GM18951 (cell line): ENCODE results near the gene ZMIZ1.

Experiments used
- POLR2A ChIP-seq: IDR thresholded peaks from 4 replicates; pipeline ENCODE4 v1.6.1; 2011; ENCODE audit warnings: mild to moderate bottlenecking; ENCODE audit not compliant: insufficient read length, insufficient read depth; ENCODE audit errors: extremely low read depth
- in situ Hi-C: fragments of 300-500 bp; cut with MboI; formaldehyde crosslinking; loops from one replicate; pipeline ENCODE4 v1.12.0; 2022; ENCODE audit warnings: low sequenced_read_pairs, mixed read lengths, inconsistent platforms; ENCODE audit not compliant: unreplicated experiment

The ZMIZ1 gene

DNA sequence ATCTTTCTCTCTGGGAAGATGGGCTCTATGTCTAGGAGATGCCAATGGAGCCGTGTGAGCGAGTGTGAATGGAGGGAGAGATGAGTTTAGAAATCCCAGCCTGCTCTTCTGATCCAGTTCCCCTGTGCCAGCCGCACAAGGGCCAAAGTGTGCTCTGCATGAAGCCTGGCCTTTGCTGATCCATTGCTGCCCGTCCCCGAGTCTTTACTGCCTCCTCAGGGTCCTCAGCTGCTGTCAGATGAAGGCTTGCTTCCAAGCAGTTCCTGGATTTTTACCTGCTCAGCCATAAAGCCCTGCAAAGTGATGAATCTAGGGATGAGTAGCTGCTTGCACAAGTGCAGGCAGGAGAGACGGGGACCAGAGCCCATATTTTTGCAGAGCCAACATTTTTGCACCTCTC is 115.9 kb downstream of the ZMIZ1 start:
- TF ChIP-seq POLR2A, result no peak
- in situ Hi-C loops, result loop anchor here (25.0 kb wide), 2 partner anchors 222 to 1147 kb away; partner anchors contain the start of genes POLR3A and RPS24

DNA sequence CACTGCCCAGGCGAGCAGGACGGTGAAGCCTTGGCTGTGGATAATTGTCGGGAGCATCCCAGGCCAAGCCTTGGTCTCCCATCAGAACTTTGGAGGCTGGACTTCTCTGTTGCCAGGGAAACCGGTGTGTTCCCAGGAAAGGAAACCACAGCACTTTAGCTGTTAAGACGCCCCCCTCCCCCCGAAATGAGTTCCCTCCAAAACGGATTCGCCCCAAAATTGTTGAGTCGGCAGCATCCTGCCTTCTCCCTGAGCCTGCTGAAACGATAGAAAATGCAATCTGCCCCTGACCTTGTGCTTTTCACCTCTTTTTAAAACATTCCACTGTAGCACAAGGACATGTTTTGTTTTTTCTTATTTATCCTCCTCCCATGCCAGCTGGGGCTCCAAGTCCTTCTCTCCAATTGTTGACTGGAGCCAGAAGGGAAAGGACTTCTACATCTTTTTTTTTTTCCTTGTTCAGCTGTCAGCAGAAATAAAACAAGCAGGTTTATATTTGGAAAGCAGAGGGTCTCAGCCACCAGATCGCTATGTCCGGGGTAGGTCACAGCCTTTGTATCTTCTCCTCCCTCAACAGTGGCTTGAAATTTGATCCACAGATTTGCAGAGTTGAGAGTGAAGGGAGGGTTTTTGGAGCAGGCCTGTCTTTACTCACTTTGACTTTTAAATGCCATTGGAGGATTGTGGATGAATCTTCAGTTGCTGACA is 116.5 kb downstream of the ZMIZ1 start:
- in situ Hi-C loops, result loop anchor here (25.0 kb wide), 2 partner anchors 223 to 1148 kb away; partner anchors contain the start of genes POLR3A and RPS24

DNA sequence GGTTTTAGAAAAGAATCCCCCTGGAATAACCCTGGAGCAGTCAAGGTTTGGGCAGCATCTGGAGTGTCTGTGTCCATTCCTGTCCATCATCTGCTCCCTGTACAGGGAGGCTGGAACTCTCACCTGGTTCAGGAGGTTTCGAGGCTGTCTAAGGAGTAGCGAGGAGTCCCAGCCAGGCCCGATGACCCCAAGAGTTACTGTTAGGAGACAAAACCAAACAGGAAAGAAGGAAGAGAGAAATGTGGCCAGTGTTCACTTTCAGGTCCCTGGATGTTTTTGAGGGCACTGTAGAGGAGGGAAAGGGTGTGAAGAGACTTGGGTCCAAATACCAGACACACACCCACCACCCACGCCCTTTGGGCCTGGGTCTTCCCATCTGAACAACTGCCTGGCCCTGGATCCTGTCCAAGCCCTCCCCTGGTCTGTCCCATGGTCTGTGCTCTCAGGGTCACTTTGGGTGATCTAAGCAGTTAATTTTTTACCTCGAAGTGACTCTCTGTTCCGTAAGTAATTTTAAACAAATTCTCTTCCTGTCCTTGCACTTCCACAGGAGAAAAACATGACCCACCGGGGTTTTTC is 117.1 kb downstream of the ZMIZ1 start:
- TF ChIP-seq POLR2A, result no peak
- in situ Hi-C loops, result loop anchor here (25.0 kb wide), 2 partner anchors 224 to 1149 kb away; partner anchors contain the start of genes POLR3A and RPS24

More for the DNA sequence above, 116.5 kb downstream of the ZMIZ1 start:
- TF ChIP-seq POLR2A, result no peak

DNA sequence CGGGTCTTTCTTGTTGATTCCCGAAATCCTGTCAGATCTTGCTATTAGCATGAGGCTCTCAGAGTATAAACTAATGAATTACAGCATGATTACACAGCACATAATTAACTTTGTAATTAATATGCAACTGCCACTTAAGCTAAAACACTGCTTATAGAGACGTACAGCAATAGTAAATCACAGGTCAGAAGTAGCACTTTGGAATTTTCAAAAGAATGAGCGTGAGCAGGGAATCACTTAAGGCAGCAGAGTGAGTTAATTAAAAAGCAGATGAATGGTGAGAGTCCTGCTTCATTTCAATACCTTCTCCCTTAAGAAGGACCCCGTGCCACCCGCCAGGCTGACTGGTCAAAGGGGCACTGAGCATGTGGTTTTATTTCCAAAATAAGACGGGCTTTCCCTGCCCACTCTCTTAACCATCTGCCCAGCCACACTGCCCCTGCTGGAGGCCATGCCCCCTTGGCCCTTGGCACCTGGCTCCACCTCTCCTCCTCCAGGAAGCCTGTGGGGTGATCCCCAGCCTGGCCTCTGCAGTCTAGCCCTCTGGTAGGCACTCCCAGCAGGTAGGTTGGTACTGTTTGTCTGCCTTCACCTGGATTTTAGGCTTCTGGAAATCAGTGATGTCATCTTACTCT is 117.8 kb downstream of the ZMIZ1 start:
- in situ Hi-C loops, result loop anchor here (25.0 kb wide), 2 partner anchors 224 to 1149 kb away; partner anchors contain the start of genes POLR3A and RPS24
- TF ChIP-seq POLR2A, result no peak

DNA sequence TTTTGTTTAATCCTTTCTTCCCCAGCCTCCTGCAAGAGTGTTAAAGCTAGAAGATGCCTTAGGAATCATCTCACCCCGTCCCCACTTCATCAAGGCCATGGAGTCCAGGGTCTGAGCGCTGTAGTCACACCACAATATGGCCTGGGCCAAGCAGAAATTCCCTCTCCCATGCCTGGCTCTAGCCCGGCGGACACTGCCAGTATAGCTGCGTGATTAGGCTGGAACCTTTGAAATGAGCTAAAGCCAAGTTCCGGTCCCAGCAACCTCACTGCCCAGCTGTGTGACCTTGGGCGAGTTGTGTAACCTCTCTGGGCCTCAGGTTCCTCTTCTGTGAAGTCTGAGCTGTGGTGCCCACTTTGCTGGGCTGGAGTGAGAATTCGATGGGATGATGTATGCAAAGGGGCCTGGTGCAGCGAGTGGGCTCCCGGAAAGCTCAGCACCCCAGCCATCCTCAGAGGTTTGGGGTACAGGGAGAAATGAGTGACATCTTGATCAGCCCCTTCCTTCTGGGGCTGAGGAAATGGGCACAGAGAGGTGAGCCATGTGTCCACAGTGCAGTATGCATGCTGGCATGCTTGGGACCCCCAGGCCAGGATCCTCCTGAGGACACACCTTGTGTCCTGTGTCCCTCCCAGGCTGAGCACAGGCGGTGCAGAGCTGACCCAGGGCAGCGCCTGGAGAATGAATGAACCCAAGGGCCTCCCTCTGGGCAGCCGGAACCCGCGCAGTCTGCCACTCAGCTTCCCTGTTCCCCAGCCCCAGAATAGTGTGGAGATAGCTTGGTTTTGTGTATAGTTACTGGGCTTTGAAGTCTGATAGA is 118.6 kb downstream of the ZMIZ1 start:
- in situ Hi-C loops, result loop anchor here (25.0 kb wide), 2 partner anchors 225 to 1150 kb away; partner anchors contain the start of genes POLR3A and RPS24
- TF ChIP-seq POLR2A, result no peak

DNA sequence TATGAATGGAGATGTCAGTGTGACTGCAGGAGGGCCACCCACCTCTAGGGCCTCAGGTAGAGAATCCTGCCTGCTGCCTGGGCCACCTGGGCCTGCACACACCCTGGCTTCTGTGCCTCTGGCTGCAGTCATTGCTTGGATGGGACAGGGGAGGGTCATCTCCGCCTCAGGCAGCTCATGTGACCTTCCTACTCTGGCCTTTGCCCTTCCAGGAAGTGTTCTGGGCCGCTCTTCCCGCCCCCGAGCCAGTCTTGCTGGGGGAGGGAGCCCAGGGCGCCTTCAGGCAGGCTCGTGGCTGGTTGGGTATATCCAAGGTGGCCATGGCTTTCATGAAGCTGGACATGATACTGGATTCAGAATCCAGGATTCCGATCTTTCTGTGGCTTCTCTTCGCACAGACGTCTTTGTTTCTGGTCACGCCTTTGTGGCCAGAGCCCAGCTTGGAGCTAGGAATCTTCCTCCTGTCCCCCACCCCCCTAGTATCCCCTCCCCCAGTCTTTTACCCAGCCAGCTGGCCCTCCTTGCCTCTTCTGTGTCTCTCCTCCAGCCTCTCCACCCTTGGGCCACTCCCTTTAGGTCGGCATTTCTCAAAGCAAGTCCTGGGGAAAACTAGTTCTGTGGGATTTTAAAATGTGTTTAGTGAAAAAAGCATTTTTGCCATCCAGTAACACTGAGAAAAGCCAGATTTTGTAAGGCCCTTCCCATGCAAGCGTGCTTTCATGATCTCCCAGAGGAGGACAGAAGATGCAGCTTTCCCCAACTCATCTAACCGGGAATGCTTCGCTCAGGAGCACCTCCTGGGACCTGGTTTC is 119.6 kb downstream of the ZMIZ1 start:
- in situ Hi-C loops, result loop anchor here (25.0 kb wide), 2 partner anchors 226 to 1151 kb away; partner anchors contain the start of genes POLR3A and RPS24
- TF ChIP-seq POLR2A, result no peak

DNA sequence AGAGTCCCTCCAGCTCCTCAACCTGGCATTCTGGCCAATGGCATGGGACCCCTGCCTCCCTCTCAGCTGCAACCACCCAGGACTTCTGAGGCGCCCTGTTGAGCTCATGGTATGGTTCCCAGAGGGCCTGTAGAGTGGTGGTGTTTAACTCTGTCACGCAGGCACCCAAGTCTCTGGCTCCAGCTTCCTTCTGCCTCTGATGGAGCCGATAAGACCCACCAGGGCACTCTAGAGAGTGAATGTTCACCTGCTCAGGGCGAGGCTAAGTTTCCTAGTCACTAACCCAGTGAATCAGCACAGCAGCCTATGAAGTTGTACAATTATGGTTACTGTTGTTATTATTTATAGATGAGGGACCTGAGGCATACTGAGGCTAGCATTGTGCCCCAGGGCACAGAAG is 120.4 kb downstream of the ZMIZ1 start:
- no peak for TF ChIP-seq POLR2A
- in situ Hi-C loops, result loop anchor here (25.0 kb wide), 2 partner anchors 227 to 1152 kb away; partner anchors contain the start of genes POLR3A and RPS24

DNA sequence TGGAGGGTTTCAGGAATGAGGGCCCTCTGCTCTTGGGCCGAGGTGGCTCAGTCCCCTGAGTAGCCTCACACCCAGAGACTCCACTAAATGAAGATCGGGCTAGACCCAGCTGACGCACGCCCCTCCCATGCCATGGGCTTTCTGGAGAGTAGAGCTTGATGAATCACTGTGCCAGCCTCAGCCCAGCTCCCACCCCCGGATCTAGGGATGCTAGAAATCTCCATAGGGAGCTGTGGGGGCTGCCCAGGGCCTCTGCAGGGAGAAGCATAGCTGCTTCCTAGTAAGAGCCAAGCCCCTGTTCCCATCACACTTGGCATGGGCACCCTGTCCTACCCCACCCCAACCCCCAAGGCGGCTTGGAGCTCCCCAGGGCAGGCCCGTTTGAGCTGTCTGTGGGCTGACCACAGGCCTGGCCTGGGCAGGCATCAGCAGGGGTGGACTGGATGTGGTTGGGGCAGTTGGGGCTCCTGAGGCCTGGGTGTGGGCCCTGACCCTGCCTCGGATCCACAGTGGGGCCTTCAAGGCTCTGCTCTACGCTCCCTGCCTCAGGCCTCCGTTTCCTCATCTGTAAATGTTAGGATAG is 121.2 kb downstream of the ZMIZ1 start:
- TF ChIP-seq POLR2A, result no peak
- in situ Hi-C loops, result loop anchor here (25.0 kb wide), 2 partner anchors 228 to 1153 kb away; partner anchors contain the start of genes POLR3A and RPS24

DNA sequence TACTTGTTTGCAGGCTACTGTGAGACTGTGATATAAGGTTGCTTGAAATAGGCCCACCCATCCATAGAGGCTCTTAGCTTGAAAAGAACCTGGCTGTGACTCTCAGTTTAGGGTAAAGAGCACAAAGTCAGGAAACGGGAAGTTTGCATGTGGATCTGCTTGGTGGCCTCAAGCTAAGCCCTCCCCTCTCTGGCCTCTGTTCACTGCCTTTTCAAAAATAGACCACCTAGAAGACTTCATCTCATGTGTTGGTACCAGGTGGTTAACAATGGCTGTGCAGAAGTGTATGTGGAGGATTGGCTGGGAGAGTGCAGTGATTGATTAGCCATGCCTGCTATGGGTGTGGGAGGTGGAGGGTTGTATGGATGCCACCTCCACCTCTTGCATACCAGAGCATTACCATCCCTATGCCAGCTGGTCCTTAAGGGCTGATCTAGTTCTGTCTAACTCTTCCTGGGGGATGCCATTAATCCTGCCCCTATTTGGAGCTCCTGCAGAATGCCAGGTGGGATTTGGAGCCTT is 122.0 kb downstream of the ZMIZ1 start:
- in situ Hi-C loops, result loop anchor here (25.0 kb wide), 2 partner anchors 228 to 1154 kb away; partner anchors contain the start of genes POLR3A and RPS24
- no peak for TF ChIP-seq POLR2A

DNA sequence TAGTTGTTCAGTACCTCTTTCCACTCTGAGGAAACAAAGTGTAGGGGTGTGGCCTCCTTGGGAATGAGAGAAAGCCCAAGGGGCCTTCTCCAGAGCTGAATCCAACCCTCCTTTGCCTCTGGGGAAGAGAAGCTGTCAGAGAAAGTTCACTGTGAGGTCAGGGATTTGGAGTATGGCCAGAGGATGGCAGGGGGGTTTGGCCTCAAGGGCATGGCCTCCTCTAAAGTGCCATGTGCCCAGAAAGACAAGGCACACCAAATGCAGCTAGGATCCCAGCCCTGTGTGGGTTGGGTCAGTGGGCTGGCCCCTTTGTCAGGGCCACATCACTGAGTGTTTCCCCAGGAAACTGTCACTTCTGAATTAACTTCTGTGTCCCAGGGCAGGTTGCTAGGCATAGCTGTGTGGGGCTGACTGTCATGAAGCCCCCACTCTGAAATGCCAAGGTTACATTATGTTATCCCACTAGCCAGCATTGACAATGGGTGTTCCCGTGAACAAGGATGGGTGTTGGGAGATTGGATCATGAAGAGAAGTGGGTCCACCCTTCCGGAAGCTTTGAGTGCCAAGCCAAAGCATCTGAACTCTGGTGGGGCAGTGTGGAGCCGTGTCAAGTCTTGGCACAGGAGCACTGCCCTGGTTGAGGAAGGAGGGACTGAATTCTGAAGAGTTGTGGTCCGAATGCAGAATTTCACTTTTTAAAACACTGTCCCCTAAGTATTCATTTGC is 123.3 kb downstream of the ZMIZ1 start:
- in situ Hi-C loops, result loop anchor here (25.0 kb wide), 2 partner anchors 230 to 1155 kb away; partner anchors contain the start of genes POLR3A and RPS24
- no peak for TF ChIP-seq POLR2A
